Kidney (tissue), 14 donors: ENCODE results near the gene ATP2C2. TPM values are rescaled to one million over a fixed set of nuclear protein-coding genes. Genes with fewer than 3 reads are reported as not detected.

Experiments used
- DNase-seq, 5 donors: peaks; one replicate each; pipeline ENCODE4 v3.0.0-alpha.2; 2013 to 2020
- FAIRE-seq: peaks from 2 replicates; lab custom pipeline; 2012; peaks lifted over from hg19 to GRCh38; lab: Jason Lieb, UNC
- H3K27ac ChIP-seq, 2 donors: one replicate each; pipeline ENCODE4 v1.7.0; 2013; ENCODE audit warnings: low read depth in 2 of 2, low read length in 2 of 2, inconsistent platforms in 1 of 2
- H3K27me3 ChIP-seq: one replicate; pipeline ENCODE4 v1.7.1; 2013; ENCODE audit warnings: low read length, inconsistent platforms; ENCODE audit not compliant: control insufficient read depth, insufficient read depth
- H3K36me3 ChIP-seq, 3 donors: one replicate each; pipeline versions ENCODE4 v1.7.0 to v1.7.1; 2013; ENCODE audit warnings: low read length in 3 of 3, control low read depth in 1 of 3, inconsistent platforms in 1 of 3; ENCODE audit not compliant: insufficient read depth in 3 of 3, control insufficient read depth in 2 of 3
- H3K4me1 ChIP-seq, 3 donors: one replicate each; pipeline versions ENCODE4 v1.7.0 to v1.7.1; 2013; ENCODE audit warnings: low read length in 3 of 3, inconsistent platforms in 1 of 3, low read depth in 1 of 3; ENCODE audit not compliant: control insufficient read depth in 2 of 3, insufficient read depth in 2 of 3
- H3K4me3 ChIP-seq, 3 donors: one replicate each; pipeline versions ENCODE4 v1.7.0 to v1.8.1; 2013; ENCODE audit warnings: low read length in 3 of 3, control low read depth in 1 of 3, inconsistent platforms in 1 of 3
- H3K9ac ChIP-seq, 3 donors: one replicate each; pipeline versions ENCODE4 v1.7.0 to v1.7.1; 2013; ENCODE audit warnings: low read length in 3 of 3, control low read depth in 1 of 3, inconsistent platforms in 1 of 3
- H3K9me3 ChIP-seq, 3 donors: one replicate each; pipeline versions ENCODE4 v1.7.0 to v1.7.1; 2013; ENCODE audit warnings: low read length in 3 of 3, control low read depth in 1 of 3, inconsistent platforms in 1 of 3; ENCODE audit not compliant: control insufficient read depth in 2 of 3, insufficient read depth in 1 of 3
- intact Hi-C: fragments of 100-400 bp; cut with DNase I; formaldehyde crosslinking; loops from one replicate; pipeline ENCODE4 v1.11.1; 2022
- polyA plus RNA-seq: library from polyadenylated mRNA; stranded (reverse); fragments of 350-450 nt; fragmentation: Illumina TruSeq; extraction: RNeasy Lipid Tissue Mini Kit (QIAGEN cat#74804); gene quantifications from one replicate; pipeline ENCODE4 v1.2.3, GENCODE V29; 2014; ENCODE audit warnings: low read depth, low replicate concordance; ENCODE audit not compliant: insufficient read depth
- total RNA-seq: library from RNA; stranded (reverse); fragmentation: NEBNext Ultra II Directional; extraction: Animal tissue kit (Norgen Biotek cat#: 25700); gene quantifications from one replicate; pipeline ENCODE4 v1.2.1, GENCODE V29; 2021
- TF ChIP-seq, protein P1 (sequence below): IDR thresholded peaks from 3 replicates; pipeline ENCODE4 v1.5.1; 2012; ENCODE audit warnings: mild to moderate bottlenecking, moderate library complexity, borderline replicate concordance; ENCODE audit not compliant: insufficient read depth; ENCODE audit errors: extremely low read depth
- donor health status: control.
- donor health status: control.
- donor health status: control.
- donor health status: control.
- donor health status: control.
- donor health status: DM: yes; HTN: yes; CAD: no.
- donor health status: Normal renal cell carcinoma (clear cell type).

Gene ATP2C2
- total and polyA plus RNA-seq, 2 donors from 2014 or later: 2.2 to 2.6 TPM

DNA sequence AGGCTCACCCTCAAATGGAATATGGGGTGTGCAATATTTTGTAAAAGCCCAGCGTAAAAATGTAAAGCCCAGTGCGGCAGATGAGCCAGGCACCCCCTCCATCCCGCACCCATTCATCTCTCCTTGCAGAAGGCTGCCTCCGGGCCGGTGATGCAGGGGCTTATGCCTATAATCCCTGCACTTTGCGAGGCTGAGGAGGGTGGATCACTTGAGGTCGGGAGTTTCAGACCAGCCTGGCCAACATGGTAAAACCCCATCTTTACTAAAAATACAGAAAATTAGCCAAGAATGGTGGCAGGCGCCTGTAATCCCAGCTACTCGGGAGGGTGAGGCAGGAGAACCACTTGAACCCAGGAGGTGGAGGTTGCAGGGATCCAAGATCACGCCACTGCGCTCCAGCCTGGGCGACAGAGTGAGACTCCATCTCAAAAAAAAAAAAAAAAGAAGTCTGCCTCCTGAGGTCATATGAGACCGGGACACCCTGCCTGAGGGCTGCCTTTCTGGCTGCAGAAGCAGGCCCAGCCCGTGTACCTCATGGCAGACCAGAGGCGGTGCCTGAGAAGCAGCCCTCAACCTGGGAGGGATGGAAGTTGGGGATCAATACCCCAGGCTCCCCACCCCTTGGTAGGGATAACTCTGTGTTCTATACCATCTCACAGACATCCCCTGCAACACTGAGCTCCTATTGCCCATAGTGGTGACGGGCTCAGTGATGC is 17.5 kb upstream of the ATP2C2 start:
- intact Hi-C loops: no loop called here
- Histone ChIP-seq H3K9me3 (no peaks in the 10 kb centered on the region), H3K4me1 (peaks cover 0 to 11% (median 0%) of the 10 kb centered on the region in 3 donors), H3K4me3 (no peak overlapping the region), H3K27me3 (no peaks in the 10 kb centered on the region), H3K9ac (no peak overlapping the region), H3K27ac (peak overlapping the region in 1 of 2 donors; percentile 63), H3K36me3 (no peaks in the 10 kb centered on the region)
- DNase-seq (peak in 1 of 5 donors; percentile 56), FAIRE-seq (no peak)
- TF ChIP-seq, protein P1, sequence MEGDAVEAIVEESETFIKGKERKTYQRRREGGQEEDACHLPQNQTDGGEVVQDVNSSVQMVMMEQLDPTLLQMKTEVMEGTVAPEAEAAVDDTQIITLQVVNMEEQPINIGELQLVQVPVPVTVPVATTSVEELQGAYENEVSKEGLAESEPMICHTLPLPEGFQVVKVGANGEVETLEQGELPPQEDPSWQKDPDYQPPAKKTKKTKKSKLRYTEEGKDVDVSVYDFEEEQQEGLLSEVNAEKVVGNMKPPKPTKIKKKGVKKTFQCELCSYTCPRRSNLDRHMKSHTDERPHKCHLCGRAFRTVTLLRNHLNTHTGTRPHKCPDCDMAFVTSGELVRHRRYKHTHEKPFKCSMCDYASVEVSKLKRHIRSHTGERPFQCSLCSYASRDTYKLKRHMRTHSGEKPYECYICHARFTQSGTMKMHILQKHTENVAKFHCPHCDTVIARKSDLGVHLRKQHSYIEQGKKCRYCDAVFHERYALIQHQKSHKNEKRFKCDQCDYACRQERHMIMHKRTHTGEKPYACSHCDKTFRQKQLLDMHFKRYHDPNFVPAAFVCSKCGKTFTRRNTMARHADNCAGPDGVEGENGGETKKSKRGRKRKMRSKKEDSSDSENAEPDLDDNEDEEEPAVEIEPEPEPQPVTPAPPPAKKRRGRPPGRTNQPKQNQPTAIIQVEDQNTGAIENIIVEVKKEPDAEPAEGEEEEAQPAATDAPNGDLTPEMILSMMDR: no peak

DNA sequence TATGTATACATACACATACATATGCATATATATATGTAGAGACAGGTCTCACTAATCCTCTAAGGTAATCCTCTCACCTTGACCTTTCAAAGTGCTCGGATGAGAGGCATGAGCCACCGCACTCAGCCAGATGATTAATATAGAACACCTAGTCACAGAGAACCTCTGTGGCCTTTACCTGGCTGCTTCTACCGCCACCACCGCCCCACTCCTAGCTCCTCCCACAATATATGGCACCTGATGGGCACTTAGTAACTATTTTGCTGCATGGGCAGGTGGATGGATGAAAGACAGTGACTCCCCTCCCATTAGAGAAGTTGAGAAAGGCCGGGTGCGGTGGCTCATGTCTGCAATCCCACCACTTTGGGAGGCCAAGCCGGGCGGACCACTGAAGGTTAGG is 16.7 kb upstream of the ATP2C2 start:
- TF ChIP-seq, protein P1: no peak
- H3K36me3 ChIP-seq: no peaks in the 10 kb centered on the region
- no peaks in the 10 kb centered on the region for H3K9me3 ChIP-seq
- intact Hi-C loops: no loop called here
- H3K27me3 ChIP-seq: no peaks in the 10 kb centered on the region
- H3K4me3 ChIP-seq: no peak overlapping the region
- H3K4me1 ChIP-seq: peaks cover 0 to 11% (median under 1%) of the 10 kb centered on the region in 3 donors
- no peak overlapping the region for H3K9ac ChIP-seq
- H3K27ac ChIP-seq: no peak overlapping the region
- FAIRE-seq (no peak), DNase-seq (peak in 1 of 5 donors; percentile 41)

DNA sequence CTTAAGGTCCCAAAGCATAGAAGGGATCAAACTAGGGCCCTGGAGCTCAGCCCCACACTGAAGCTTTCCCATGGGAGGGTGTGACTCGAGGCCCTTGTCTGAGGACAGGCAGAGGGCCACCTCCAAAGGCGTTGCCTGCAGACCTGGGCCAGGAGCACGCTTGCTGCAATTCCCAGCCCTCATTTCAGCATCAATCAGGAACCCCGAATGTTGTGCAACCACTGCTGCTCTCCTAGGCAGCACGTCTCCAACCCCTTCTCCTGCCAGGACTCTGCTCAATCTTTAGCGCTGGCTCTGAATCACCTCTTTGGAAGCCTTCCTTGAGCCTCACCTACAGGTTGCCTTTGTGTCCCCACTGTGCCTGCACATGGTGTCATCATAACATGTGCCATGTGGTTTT is 14.0 kb upstream of the ATP2C2 start:
- no peak overlapping the region for H3K27ac ChIP-seq
- intact Hi-C loops: no loop called here
- no peak overlapping the region for H3K4me3 ChIP-seq
- FAIRE-seq (no peak), DNase-seq (peak in 1 of 5 donors; percentile 37)
- H3K36me3 ChIP-seq: no peaks in the 10 kb centered on the region
- H3K9me3 ChIP-seq: no peaks in the 10 kb centered on the region
- TF ChIP-seq, protein P1: no peak
- peaks cover 0 to 14% (median 11%) of the 10 kb centered on the region in 3 donors for H3K4me1 ChIP-seq
- no peaks in the 10 kb centered on the region for H3K27me3 ChIP-seq
- H3K9ac ChIP-seq: no peak overlapping the region
